Skin epidermis (tissue), 12 donors: Measurements from ENCODE around the gene LGR4.
"Not testable (repeated sequence)": the region's sequence is repeated elsewhere in the genome, so short reads cannot be mapped to it uniquely, and the experiment has no call there.

ENCODE experiments used
- H3K27ac ChIP-seq, 21 experiments: fragments of 200-600 bp; sonication (generic) in 11 of 21; one replicate each; pipeline ENCODE4 v1.5.0; 2020; ENCODE audit warnings: mild to moderate bottlenecking in 3 of 21, inconsistent platforms in 2 of 21, moderate library complexity in 2 of 21
- H3K4me3 ChIP-seq, 7 experiments: fragments of 200-600 bp; sonication (generic) in 2 of 7; one replicate each; pipeline ENCODE4 v1.5.0; 2020; ENCODE audit warnings: inconsistent platforms in 2 of 7, mild to moderate bottlenecking in 2 of 7, moderate library complexity in 1 of 7

Gene LGR4

GRCh38 chr11:27363576-27364117 lies 108.9 kb downstream of the LGR4 start:
- Histone ChIP-seq H3K27ac (peak overlapping the region in 19 of 21 experiments; percentile 7 to 86 (median 65)), H3K4me3 (peak overlapping the region; percentile 56 to 88 (median 76))

- Histone ChIP-seq H3K4me3 (peak within 1 kb of the TSS; percentile 56 to 88 (median 76)), H3K27ac (peak within 1 kb of the TSS in 19 of 21 experiments; percentile 22 to 86 (median 65))
These were observed 109.6 kb downstream of the LGR4 start, which contains the start of gene CCDC34 for GRCh38 chr11:27362749-27363575. Gene CCDC34 (minus strand): TSS chr11:27363215. CDS start chr11:27363194, 21 bp downstream.

GRCh38 chr11:27361649-27362431 lies 110.8 kb downstream of the LGR4 start:
- Histone ChIP-seq H3K27ac (peak overlapping the region in 2 of 21 experiments; percentile 56 to 81), H3K4me3 (peak overlapping the region in 3 of 7 experiments; percentile 76 to 81 (median 78))

- Histone ChIP-seq H3K4me3 (no peak overlapping the region), H3K27ac (peak overlapping the region in 1 of 21 experiments; percentile 27)
These were observed 114.3 kb downstream of the LGR4 start for GRCh38 chr11:27358296-27358695.

- H3K27ac ChIP-seq: no peak overlapping the region
- H3K4me3 ChIP-seq: no peak overlapping the region
These were observed 115.3 kb downstream of the LGR4 start for GRCh38 chr11:27357250-27357649.

- H3K4me3 ChIP-seq: no peak overlapping the region
- H3K27ac ChIP-seq: no peak overlapping the region
These were observed 115.9 kb downstream of the LGR4 start for GRCh38 chr11:27356624-27357222.

GRCh38 chr11:27355575-27356104 lies 117.0 kb downstream of the LGR4 start:
- no peak overlapping the region for H3K4me3 ChIP-seq
- no peak overlapping the region for H3K27ac ChIP-seq

- no peak overlapping the region for H3K27ac ChIP-seq
These were observed 118.1 kb downstream of the LGR4 start for GRCh38 chr11:27354359-27354965.

GRCh38 chr11:27353593-27354358 lies 118.8 kb downstream of the LGR4 start:
- Histone ChIP-seq H3K4me3 (no peak overlapping the region), H3K27ac (no peak overlapping the region)

More at GRCh38 chr11:27354359-27354965, 118.1 kb downstream of the LGR4 start:
- no peak overlapping the region for H3K4me3 ChIP-seq

- H3K4me3 ChIP-seq: no peak overlapping the region
- H3K27ac ChIP-seq: no peak overlapping the region
These were observed 119.8 kb downstream of the LGR4 start for GRCh38 chr11:27352781-27353180.

GRCh38 chr11:27350511-27350910 lies 122.1 kb downstream of the LGR4 start:
- H3K27ac ChIP-seq: peak overlapping the region in 1 of 21 experiments; percentile 1
- H3K4me3 ChIP-seq: no peak overlapping the region

- Histone ChIP-seq H3K27ac (peak overlapping the region in 1 of 21 experiments; percentile 1), H3K4me3 (no peak overlapping the region)
These were observed 122.7 kb downstream of the LGR4 start for GRCh38 chr11:27349919-27350318.

GRCh38 chr11:27348340-27348873 lies 124.2 kb downstream of the LGR4 start:
- H3K27ac ChIP-seq: no peak overlapping the region
- H3K4me3 ChIP-seq: no peak overlapping the region

GRCh38 chr11:27347359-27348339 lies 124.9 kb downstream of the LGR4 start:
- Histone ChIP-seq H3K27ac (no peak overlapping the region), H3K4me3 (no peak overlapping the region)

- no peak overlapping the region for H3K4me3 ChIP-seq
- H3K27ac ChIP-seq: no peak overlapping the region
These were observed 132.6 kb downstream of the LGR4 start for GRCh38 chr11:27339941-27340340.

GRCh38 chr11:27334764-27335163 lies 137.8 kb downstream of the LGR4 start:
- H3K4me3 ChIP-seq, H3K27ac ChIP-seq: not testable (repeated sequence)

GRCh38 chr11:27331981-27332380 lies 140.6 kb downstream of the LGR4 start:
- no peak overlapping the region for H3K27ac ChIP-seq

More at GRCh38 chr11:27331981-27332380, 140.6 kb downstream of the LGR4 start:
- H3K4me3 ChIP-seq: no peak overlapping the region
